Measurements from ENCODE around the gene DDX5. TPM values are rescaled to one million over a fixed set of nuclear protein-coding genes. Genes with fewer than 3 reads are reported as not detected.
A peak's percentile ranks its signal among the peaks of the same experiment; 100 is the strongest.
"Not testable (repeated sequence)": the region's sequence is repeated elsewhere in the genome, so short reads cannot be mapped to it uniquely, and the experiment has no call there.

DDX5 gene
- total and polyA plus RNA-seq, 2 donors: 386 to 704 TPM

- 61% methylated on average over 9 of the region's 9 CpGs for WGBS
- Histone ChIP-seq H3K36me3 (ENCODE audit: insufficient read depth) (no peaks in the 10 kb centered on the region), H3K4me1 (ENCODE audit: insufficient read depth) (no peaks in the 10 kb centered on the region), H3K4me3 (ENCODE audit: low read depth, low read length) (no peak overlapping the region), H3K27ac (ENCODE audit: low read depth) (no peak overlapping the region)
- no peak for DNase-seq (ENCODE audit: extremely low spot score)
Observed at GRCh38 chr17:64466019-64466735, 39.9 kb downstream of the DDX5 start.

- Histone ChIP-seq H3K27ac (ENCODE audit: low read depth) (no peak overlapping the region), H3K36me3 (ENCODE audit: insufficient read depth) (no peaks in the 10 kb centered on the region), H3K4me1 (ENCODE audit: insufficient read depth) (no peaks in the 10 kb centered on the region), H3K4me3 (ENCODE audit: low read depth, low read length) (no peak overlapping the region)
- DNase-seq (ENCODE audit: extremely low spot score): no peak
- WGBS: 72% methylated on average over 6 of the region's 6 CpGs
Observed at GRCh38 chr17:64461788-64462187, 44.3 kb downstream of the DDX5 start.

GRCh38 chr17:64460955-64461354, 45.1 kb downstream of the DDX5 start:
- Histone ChIP-seq H3K27ac (ENCODE audit: low read depth) (no peak overlapping the region), H3K4me1 (ENCODE audit: insufficient read depth) (no peaks in the 10 kb centered on the region), H3K36me3 (ENCODE audit: insufficient read depth) (no peaks in the 10 kb centered on the region), H3K4me3 (ENCODE audit: low read depth, low read length) (no peak overlapping the region)
- no peak for DNase-seq (ENCODE audit: extremely low spot score)
- whole genome bisulfite sequencing: 74% methylated on average over 8 of the region's 8 CpGs

- H3K36me3 ChIP-seq (ENCODE audit: insufficient read depth); H3K4me3 ChIP-seq (ENCODE audit: low read depth, low read length); H3K27ac ChIP-seq (ENCODE audit: low read depth); DNase-seq (ENCODE audit: extremely low spot score); H3K4me1 ChIP-seq (ENCODE audit: insufficient read depth): not testable (repeated sequence)
- WGBS: 95% methylated on average over 7 of the region's 7 CpGs
Observed at GRCh38 chr17:64459818-64460217, 46.3 kb downstream of the DDX5 start.

- 88% methylated on average over 6 of the region's 6 CpGs for WGBS
- Histone ChIP-seq H3K4me1 (ENCODE audit: insufficient read depth) (no peaks in the 10 kb centered on the region), H3K36me3 (ENCODE audit: insufficient read depth) (no peaks in the 10 kb centered on the region), H3K27ac (ENCODE audit: low read depth) (no peak overlapping the region), H3K4me3 (ENCODE audit: low read depth, low read length) (no peak overlapping the region)
- no peak for DNase-seq (ENCODE audit: extremely low spot score)
Observed at GRCh38 chr17:64459284-64459747, 46.8 kb downstream of the DDX5 start.

GRCh38 chr17:64458756-64459155, 47.3 kb downstream of the DDX5 start:
- Histone ChIP-seq H3K36me3 (ENCODE audit: insufficient read depth) (no peaks in the 10 kb centered on the region), H3K4me3 (ENCODE audit: low read depth, low read length) (no peak overlapping the region), H3K27ac (ENCODE audit: low read depth) (no peak overlapping the region), H3K4me1 (ENCODE audit: insufficient read depth) (no peaks in the 10 kb centered on the region)
- no peak for DNase-seq (ENCODE audit: extremely low spot score)
- WGBS: 80% methylated on average over 8 of the region's 8 CpGs

- 69% methylated on average over 7 of the region's 7 CpGs for WGBS
- Histone ChIP-seq H3K36me3 (ENCODE audit: insufficient read depth) (no peaks in the 10 kb centered on the region), H3K4me3 (ENCODE audit: low read depth, low read length) (no peak overlapping the region), H3K4me1 (ENCODE audit: insufficient read depth) (no peaks in the 10 kb centered on the region), H3K27ac (ENCODE audit: low read depth) (no peak overlapping the region)
- DNase-seq (ENCODE audit: extremely low spot score): no peak
Observed at GRCh38 chr17:64457156-64457555, 48.9 kb downstream of the DDX5 start.

- no peak overlapping the region for H3K27ac ChIP-seq (ENCODE audit: low read depth)
- 76% methylated on average over 8 of the region's 8 CpGs for WGBS
- no peak overlapping the region for H3K4me3 ChIP-seq (ENCODE audit: low read depth, low read length)
- no peaks in the 10 kb centered on the region for H3K36me3 ChIP-seq (ENCODE audit: insufficient read depth)
- H3K4me1 ChIP-seq (ENCODE audit: insufficient read depth): no peaks in the 10 kb centered on the region
- no peak for DNase-seq (ENCODE audit: extremely low spot score)
Observed at GRCh38 chr17:64455993-64456885, 49.9 kb downstream of the DDX5 start.

- no peak overlapping the region for H3K4me3 ChIP-seq (ENCODE audit: low read depth, low read length)
- 60% methylated on average over 3 of the region's 3 CpGs for WGBS
- H3K27ac ChIP-seq (ENCODE audit: low read depth): peak overlapping the region; percentile 38
- H3K4me1 ChIP-seq (ENCODE audit: insufficient read depth): peaks cover 5% of the 10 kb centered on the region
- no peaks in the 10 kb centered on the region for H3K36me3 ChIP-seq (ENCODE audit: insufficient read depth)
- DNase-seq (ENCODE audit: extremely low spot score): no peak
Observed at GRCh38 chr17:64449545-64449944, 56.5 kb downstream of the DDX5 start.

GRCh38 chr17:64448665-64449512, 57.2 kb downstream of the DDX5 start, which contains the start of gene MILR1:
TSS of gene MILR1 (plus strand) at chr17:64449115. CDS start at chr17:64449169, 54 bp downstream.
- Histone ChIP-seq H3K36me3 (ENCODE audit: insufficient read depth) (no peaks in the 10 kb centered on the region), H3K4me3 (ENCODE audit: low read depth, low read length) (no peak within 1 kb of the TSS), H3K27ac (ENCODE audit: low read depth) (peak within 1 kb of the TSS; percentile 38), H3K4me1 (ENCODE audit: insufficient read depth) (peaks cover 5% of the 10 kb centered on the region)
- DNase-seq (ENCODE audit: extremely low spot score): no peak
- WGBS: 32% methylated on average over 10 of the region's 10 CpGs

Small RNA genes lying within 50 kb of the gene (small RNA-seq; reads per million reads assigned to genes)
- gene ATP5MFP4: not detected

Other genes starting within 250 kb of the DDX5 start
- 18.6 TPM for gene TEX2, start 243.0 kb downstream of the DDX5 start, total RNA-seq
- gene TEX2, start 243.0 kb downstream of the DDX5 start, polyA plus RNA-seq: 20.3 TPM
- gene PECAM1, start 115.4 kb downstream of the DDX5 start, total RNA-seq: 56.9 TPM
- 154 TPM for gene PECAM1, start 115.4 kb downstream of the DDX5 start, polyA plus RNA-seq
- gene MILR1, start 57.2 kb downstream of the DDX5 start, total RNA-seq: 5.7 TPM
- gene MILR1, start 57.2 kb downstream of the DDX5 start, polyA plus RNA-seq: 2.9 TPM
- gene POLG2, start 9.2 kb downstream of the DDX5 start, total RNA-seq: 18.4 TPM
- gene POLG2, start 9.2 kb downstream of the DDX5 start, polyA plus RNA-seq: 7.1 TPM
- 105 TPM for gene CEP95, start 688 bp upstream of the DDX5 start, total RNA-seq
- gene CEP95, start 688 bp upstream of the DDX5 start, polyA plus RNA-seq: 26.7 TPM
- gene SMURF2, start 156.0 kb upstream of the DDX5 start, total RNA-seq: 91.1 TPM
- 11.2 TPM for gene SMURF2, start 156.0 kb upstream of the DDX5 start, polyA plus RNA-seq